WTC11 (cell line): ENCODE measurements around the gene MND1. TPM values are rescaled to one million over a fixed set of nuclear protein-coding genes. Genes with fewer than 3 reads are reported as not detected.

Experiments used
- ATAC-seq: fragments of 200-7000 bp; cut with Tn5 transposase; 2 replicates; pipeline ENCODE4 v1.10.0; 2021; ENCODE audit warnings: mild to moderate bottlenecking, moderate library complexity
- CTCF ChIA-PET: fragments of 300-600 bp; sonication (Branson Sonifier 250); formaldehyde crosslinking; loops from one replicate; lab custom pipeline; 2021; ENCODE audit warnings: antibody characterized with exemption; lab: Charles Lee
- POLR2A ChIA-PET: fragments of 350-600 bp; sonication (Branson Sonifier 250); formaldehyde crosslinking; loops from one replicate; lab custom pipeline; 2021; ENCODE audit warnings: antibody characterized with exemption; lab: Charles Lee
- DNase-seq: peaks from one replicate; pipeline ENCODE4 v3.0.0; 2021; ENCODE audit warnings: low spot score
- H3K27ac Mint-ChIP-seq: 2 replicates; pipeline ENCODE4 v1.8.0; 2021; ENCODE audit warnings: mixed read lengths
- H3K27me3 Mint-ChIP-seq: 2 replicates; pipeline ENCODE4 v1.8.0; 2021; ENCODE audit warnings: low read depth, mild to moderate bottlenecking, moderate library complexity, mixed read lengths
- H3K36me3 Mint-ChIP-seq: 2 replicates; pipeline ENCODE4 v1.8.0; 2021; ENCODE audit warnings: mixed read lengths
- H3K4me1 Mint-ChIP-seq: 2 replicates; pipeline ENCODE4 v1.8.0; 2022; ENCODE audit warnings: mixed read lengths
- H3K4me3 Mint-ChIP-seq: 2 replicates; pipeline ENCODE4 v1.8.0; 2021; ENCODE audit warnings: mild to moderate bottlenecking, moderate library complexity, mixed read lengths
- H3K9me3 Mint-ChIP-seq: 2 replicates; pipeline ENCODE4 v1.8.0; 2021; ENCODE audit warnings: mixed read lengths
- ESRRA ChIP-seq: sonication (generic); formaldehyde crosslinking; IDR thresholded peaks from 2 replicates; pipeline ENCODE4 v1.8.1; 2022; ENCODE audit warnings: mild to moderate bottlenecking, missing genetic modification reagents, borderline replicate concordance
- FOXP1 ChIP-seq: sonication (generic); formaldehyde crosslinking; IDR thresholded peaks from 2 replicates; pipeline ENCODE4 v1.8.0; 2022; ENCODE audit warnings: missing genetic modification reagents, mild to moderate bottlenecking, moderate library complexity, borderline replicate concordance
- KAT7 ChIP-seq: sonication (generic); formaldehyde crosslinking; IDR thresholded peaks from 2 replicates; pipeline ENCODE4 v1.8.1; 2023; ENCODE audit warnings: missing genetic modification reagents, mild to moderate bottlenecking, borderline replicate concordance
- NFE2L1 ChIP-seq: sonication (generic); formaldehyde crosslinking; IDR thresholded peaks from 2 replicates; pipeline ENCODE4 v1.8.1; 2023; ENCODE audit warnings: missing genetic modification reagents
- NFYB ChIP-seq: sonication (generic); formaldehyde crosslinking; conservative IDR thresholded peaks from 2 replicates; pipeline ENCODE4 v1.8.0; 2022; ENCODE audit warnings: low read depth, missing genetic modification reagents
- SMAD4 ChIP-seq: sonication (generic); formaldehyde crosslinking; IDR thresholded peaks from 2 replicates; pipeline ENCODE4 v1.8.0; 2022; ENCODE audit warnings: mild to moderate bottlenecking, missing genetic modification reagents
- ZNF121 ChIP-seq: sonication (generic); formaldehyde crosslinking; IDR thresholded peaks from 2 replicates; pipeline ENCODE4 v1.8.0; 2023; ENCODE audit warnings: missing genetic modification reagents
- ZNF138 ChIP-seq: sonication (generic); formaldehyde crosslinking; conservative IDR thresholded peaks from 2 replicates; pipeline ENCODE4 v1.8.1; 2022; ENCODE audit warnings: mild to moderate bottlenecking, moderate library complexity, missing genetic modification reagents
- ZNF232 ChIP-seq: sonication (generic); formaldehyde crosslinking; IDR thresholded peaks from 2 replicates; pipeline ENCODE4 v1.8.0; 2022; ENCODE audit warnings: mild to moderate bottlenecking, missing genetic modification reagents
- ZNF317 ChIP-seq: sonication (generic); formaldehyde crosslinking; IDR thresholded peaks from 2 replicates; pipeline ENCODE4 v1.8.1; 2023; ENCODE audit warnings: low read depth, mild to moderate bottlenecking, moderate library complexity, missing genetic modification reagents, borderline replicate concordance
- ZNF396 ChIP-seq: fragments of 250-450 bp; sonication (Bioruptor Pico); IDR thresholded peaks from 2 replicates; pipeline ENCODE4 v1.8.0; 2021; ENCODE audit warnings: mild to moderate bottlenecking, moderate library complexity, borderline replicate concordance
- total RNA-seq: library from RNA; stranded (reverse); gene quantifications from 3 replicates; pipeline ENCODE4 v1.2.3, GENCODE V29; 2021
- TF ChIP-seq, protein P1 (sequence below): sonication (generic); formaldehyde crosslinking; IDR thresholded peaks from 2 replicates; pipeline ENCODE4 v1.8.0; 2022; ENCODE audit warnings: mild to moderate bottlenecking, missing genetic modification reagents
- TF ChIP-seq, protein P2 (sequence below): sonication (generic); formaldehyde crosslinking; conservative IDR thresholded peaks from 2 replicates; pipeline ENCODE4 v1.8.1; 2022; ENCODE audit warnings: mild to moderate bottlenecking, missing genetic modification reagents
- TF ChIP-seq, protein P3 (sequence below): sonication (generic); formaldehyde crosslinking; conservative IDR thresholded peaks from 2 replicates; pipeline ENCODE4 v1.8.1; 2023; ENCODE audit warnings: mild to moderate bottlenecking, low read depth, missing genetic modification reagents, moderate library complexity
- TF ChIP-seq, protein P4 (sequence below): fragments of 250-450 bp; sonication (Bioruptor Pico); IDR thresholded peaks from 2 replicates; pipeline ENCODE4 v1.9.0; 2021; ENCODE audit warnings: mild to moderate bottlenecking
- TF ChIP-seq, protein P5 (sequence below): sonication (generic); formaldehyde crosslinking; IDR thresholded peaks from 2 replicates; pipeline ENCODE4 v1.8.1; 2023; ENCODE audit warnings: mild to moderate bottlenecking, missing genetic modification reagents, borderline replicate concordance
- TF ChIP-seq, protein P6 (sequence below): sonication (generic); formaldehyde crosslinking; IDR thresholded peaks from 2 replicates; pipeline ENCODE4 v1.8.0; 2022; ENCODE audit warnings: missing genetic modification reagents

Gene MND1
- total RNA-seq, 1 experiment from 2014 or later: 36.0 TPM

DNA sequence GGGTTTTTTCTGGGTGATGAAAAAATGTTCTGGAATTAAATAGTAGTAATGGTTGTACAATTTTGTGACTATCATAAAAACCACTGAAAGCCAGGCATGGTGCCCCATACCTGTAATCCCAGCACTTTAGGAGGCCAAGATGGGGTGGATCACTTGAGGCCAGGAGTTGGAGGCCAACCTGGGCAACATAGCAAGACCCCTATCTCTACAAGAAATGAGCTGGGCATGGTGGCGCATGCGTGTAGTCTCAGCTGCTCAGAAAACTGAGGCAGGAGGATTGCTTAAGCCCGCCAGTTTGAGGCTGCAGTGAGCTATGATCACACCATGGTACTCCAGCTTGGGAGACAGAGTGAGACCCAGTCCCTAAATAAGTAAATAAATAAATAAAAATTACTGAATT lies 63.4 kb downstream of the MND1 start:
- H3K27me3 Mint-ChIP-seq: no peaks in the 10 kb centered on the region
- H3K4me3 Mint-ChIP-seq: no peak overlapping the region
- no peak overlapping the region for H3K27ac Mint-ChIP-seq
- no peak for ATAC-seq
- peaks cover 24% of the 10 kb centered on the region for H3K9me3 Mint-ChIP-seq
- peaks cover 52% of the 10 kb centered on the region for H3K36me3 Mint-ChIP-seq
- POLR2A ChIA-PET: no interaction called here
- CTCF ChIA-PET: interaction anchor here (1.1 kb wide), 1 partner anchor 265 kb away, joined by 4 read pairs; no protein-coding TSS in a partner anchor
- no peak for DNase-seq
- no peaks in the 10 kb centered on the region for H3K4me1 Mint-ChIP-seq
- TF ChIP-seq, protein P1, sequence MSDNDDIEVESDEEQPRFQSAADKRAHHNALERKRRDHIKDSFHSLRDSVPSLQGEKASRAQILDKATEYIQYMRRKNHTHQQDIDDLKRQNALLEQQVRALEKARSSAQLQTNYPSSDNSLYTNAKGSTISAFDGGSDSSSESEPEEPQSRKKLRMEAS: no peak
- peak; percentile 92 for TF ChIP-seq ZNF121
- TF ChIP-seq, all 79 proteins: peak for 1

DNA sequence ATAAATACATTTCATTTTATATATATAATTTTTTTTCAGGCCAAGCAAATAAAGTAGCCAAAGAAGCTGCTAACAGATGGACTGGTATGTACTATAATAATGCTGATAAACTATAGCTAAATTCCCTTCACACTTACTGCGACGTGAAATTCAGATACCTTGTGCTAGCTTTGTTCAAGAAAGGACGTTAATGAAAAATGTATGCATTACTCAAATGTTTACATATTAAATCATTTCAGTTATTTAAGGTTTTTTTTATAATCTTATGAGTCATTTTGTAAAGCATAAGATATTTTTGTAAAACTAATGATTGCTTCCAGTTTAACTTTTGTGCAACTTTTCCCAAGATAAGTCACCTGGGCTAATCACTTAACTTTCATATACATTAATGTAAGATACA lies 64.4 kb downstream of the MND1 start:
- no peak for DNase-seq
- no peak for ATAC-seq
- Mint-ChIP-seq H3K9me3 (peaks cover 21% of the 10 kb centered on the region), H3K27ac (no peak overlapping the region), H3K4me1 (peaks cover 6% of the 10 kb centered on the region), H3K27me3 (no peaks in the 10 kb centered on the region), H3K36me3 (peaks cover 45% of the 10 kb centered on the region), H3K4me3 (no peak overlapping the region)
- CTCF ChIA-PET: interaction anchor here (0.7 to 1.1 kb wide), 2 partner anchors 24 to 266 kb away, joined by 4 read pairs; no protein-coding TSS in a partner anchor
- POLR2A ChIA-PET: no interaction called here
- TF ChIP-seq NFE2L1: no peak
- no peak for TF ChIP-seq FOXP1 (CRISPR knock-in tag)
- TF ChIP-seq, protein P2, sequence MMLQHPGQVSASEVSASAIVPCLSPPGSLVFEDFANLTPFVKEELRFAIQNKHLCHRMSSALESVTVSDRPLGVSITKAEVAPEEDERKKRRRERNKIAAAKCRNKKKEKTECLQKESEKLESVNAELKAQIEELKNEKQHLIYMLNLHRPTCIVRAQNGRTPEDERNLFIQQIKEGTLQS: no peak
- no peak for TF ChIP-seq ZNF138 (CRISPR knock-in tag)
- TF ChIP-seq, protein P3, sequence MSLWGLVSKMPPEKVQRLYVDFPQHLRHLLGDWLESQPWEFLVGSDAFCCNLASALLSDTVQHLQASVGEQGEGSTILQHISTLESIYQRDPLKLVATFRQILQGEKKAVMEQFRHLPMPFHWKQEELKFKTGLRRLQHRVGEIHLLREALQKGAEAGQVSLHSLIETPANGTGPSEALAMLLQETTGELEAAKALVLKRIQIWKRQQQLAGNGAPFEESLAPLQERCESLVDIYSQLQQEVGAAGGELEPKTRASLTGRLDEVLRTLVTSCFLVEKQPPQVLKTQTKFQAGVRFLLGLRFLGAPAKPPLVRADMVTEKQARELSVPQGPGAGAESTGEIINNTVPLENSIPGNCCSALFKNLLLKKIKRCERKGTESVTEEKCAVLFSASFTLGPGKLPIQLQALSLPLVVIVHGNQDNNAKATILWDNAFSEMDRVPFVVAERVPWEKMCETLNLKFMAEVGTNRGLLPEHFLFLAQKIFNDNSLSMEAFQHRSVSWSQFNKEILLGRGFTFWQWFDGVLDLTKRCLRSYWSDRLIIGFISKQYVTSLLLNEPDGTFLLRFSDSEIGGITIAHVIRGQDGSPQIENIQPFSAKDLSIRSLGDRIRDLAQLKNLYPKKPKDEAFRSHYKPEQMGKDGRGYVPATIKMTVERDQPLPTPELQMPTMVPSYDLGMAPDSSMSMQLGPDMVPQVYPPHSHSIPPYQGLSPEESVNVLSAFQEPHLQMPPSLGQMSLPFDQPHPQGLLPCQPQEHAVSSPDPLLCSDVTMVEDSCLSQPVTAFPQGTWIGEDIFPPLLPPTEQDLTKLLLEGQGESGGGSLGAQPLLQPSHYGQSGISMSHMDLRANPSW (CRISPR knock-in tag): no peak
- TF ChIP-seq, protein P4, sequence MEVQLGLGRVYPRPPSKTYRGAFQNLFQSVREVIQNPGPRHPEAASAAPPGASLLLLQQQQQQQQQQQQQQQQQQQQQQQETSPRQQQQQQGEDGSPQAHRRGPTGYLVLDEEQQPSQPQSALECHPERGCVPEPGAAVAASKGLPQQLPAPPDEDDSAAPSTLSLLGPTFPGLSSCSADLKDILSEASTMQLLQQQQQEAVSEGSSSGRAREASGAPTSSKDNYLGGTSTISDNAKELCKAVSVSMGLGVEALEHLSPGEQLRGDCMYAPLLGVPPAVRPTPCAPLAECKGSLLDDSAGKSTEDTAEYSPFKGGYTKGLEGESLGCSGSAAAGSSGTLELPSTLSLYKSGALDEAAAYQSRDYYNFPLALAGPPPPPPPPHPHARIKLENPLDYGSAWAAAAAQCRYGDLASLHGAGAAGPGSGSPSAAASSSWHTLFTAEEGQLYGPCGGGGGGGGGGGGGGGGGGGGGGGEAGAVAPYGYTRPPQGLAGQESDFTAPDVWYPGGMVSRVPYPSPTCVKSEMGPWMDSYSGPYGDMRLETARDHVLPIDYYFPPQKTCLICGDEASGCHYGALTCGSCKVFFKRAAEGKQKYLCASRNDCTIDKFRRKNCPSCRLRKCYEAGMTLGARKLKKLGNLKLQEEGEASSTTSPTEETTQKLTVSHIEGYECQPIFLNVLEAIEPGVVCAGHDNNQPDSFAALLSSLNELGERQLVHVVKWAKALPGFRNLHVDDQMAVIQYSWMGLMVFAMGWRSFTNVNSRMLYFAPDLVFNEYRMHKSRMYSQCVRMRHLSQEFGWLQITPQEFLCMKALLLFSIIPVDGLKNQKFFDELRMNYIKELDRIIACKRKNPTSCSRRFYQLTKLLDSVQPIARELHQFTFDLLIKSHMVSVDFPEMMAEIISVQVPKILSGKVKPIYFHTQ (CRISPR knock-in tag): no peak
- no peak for TF ChIP-seq NFYB (CRISPR knock-in tag)
- TF ChIP-seq KAT7 (CRISPR knock-in tag): no peak
- TF ChIP-seq, protein P5, sequence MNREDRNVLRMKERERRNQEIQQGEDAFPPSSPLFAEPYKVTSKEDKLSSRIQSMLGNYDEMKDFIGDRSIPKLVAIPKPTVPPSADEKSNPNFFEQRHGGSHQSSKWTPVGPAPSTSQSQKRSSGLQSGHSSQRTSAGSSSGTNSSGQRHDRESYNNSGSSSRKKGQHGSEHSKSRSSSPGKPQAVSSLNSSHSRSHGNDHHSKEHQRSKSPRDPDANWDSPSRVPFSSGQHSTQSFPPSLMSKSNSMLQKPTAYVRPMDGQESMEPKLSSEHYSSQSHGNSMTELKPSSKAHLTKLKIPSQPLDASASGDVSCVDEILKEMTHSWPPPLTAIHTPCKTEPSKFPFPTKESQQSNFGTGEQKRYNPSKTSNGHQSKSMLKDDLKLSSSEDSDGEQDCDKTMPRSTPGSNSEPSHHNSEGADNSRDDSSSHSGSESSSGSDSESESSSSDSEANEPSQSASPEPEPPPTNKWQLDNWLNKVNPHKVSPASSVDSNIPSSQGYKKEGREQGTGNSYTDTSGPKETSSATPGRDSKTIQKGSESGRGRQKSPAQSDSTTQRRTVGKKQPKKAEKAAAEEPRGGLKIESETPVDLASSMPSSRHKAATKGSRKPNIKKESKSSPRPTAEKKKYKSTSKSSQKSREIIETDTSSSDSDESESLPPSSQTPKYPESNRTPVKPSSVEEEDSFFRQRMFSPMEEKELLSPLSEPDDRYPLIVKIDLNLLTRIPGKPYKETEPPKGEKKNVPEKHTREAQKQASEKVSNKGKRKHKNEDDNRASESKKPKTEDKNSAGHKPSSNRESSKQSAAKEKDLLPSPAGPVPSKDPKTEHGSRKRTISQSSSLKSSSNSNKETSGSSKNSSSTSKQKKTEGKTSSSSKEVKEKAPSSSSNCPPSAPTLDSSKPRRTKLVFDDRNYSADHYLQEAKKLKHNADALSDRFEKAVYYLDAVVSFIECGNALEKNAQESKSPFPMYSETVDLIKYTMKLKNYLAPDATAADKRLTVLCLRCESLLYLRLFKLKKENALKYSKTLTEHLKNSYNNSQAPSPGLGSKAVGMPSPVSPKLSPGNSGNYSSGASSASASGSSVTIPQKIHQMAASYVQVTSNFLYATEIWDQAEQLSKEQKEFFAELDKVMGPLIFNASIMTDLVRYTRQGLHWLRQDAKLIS (CRISPR knock-in tag): no peak
- no peak for TF ChIP-seq ZNF232 (CRISPR knock-in tag)
- TF ChIP-seq SMAD4 (CRISPR knock-in tag): no peak
- TF ChIP-seq ESRRA (CRISPR knock-in tag): no peak
- TF ChIP-seq ZNF396 (CRISPR knock-in tag): no peak
- TF ChIP-seq, protein P6, sequence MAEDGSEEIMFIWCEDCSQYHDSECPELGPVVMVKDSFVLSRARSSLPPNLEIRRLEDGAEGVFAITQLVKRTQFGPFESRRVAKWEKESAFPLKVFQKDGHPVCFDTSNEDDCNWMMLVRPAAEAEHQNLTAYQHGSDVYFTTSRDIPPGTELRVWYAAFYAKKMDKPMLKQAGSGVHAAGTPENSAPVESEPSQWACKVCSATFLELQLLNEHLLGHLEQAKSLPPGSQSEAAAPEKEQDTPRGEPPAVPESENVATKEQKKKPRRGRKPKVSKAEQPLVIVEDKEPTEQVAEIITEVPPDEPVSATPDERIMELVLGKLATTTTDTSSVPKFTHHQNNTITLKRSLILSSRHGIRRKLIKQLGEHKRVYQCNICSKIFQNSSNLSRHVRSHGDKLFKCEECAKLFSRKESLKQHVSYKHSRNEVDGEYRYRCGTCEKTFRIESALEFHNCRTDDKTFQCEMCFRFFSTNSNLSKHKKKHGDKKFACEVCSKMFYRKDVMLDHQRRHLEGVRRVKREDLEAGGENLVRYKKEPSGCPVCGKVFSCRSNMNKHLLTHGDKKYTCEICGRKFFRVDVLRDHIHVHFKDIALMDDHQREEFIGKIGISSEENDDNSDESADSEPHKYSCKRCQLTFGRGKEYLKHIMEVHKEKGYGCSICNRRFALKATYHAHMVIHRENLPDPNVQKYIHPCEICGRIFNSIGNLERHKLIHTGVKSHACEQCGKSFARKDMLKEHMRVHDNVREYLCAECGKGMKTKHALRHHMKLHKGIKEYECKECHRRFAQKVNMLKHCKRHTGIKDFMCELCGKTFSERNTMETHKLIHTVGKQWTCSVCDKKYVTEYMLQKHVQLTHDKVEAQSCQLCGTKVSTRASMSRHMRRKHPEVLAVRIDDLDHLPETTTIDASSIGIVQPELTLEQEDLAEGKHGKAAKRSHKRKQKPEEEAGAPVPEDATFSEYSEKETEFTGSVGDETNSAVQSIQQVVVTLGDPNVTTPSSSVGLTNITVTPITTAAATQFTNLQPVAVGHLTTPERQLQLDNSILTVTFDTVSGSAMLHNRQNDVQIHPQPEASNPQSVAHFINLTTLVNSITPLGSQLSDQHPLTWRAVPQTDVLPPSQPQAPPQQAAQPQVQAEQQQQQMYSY: no peak
- no peak for TF ChIP-seq ZNF317 (CRISPR knock-in tag)
